GM06990 (cell line): Measurements from ENCODE around the gene DENND2A.

Source experiments
- DNase-seq: peaks from one replicate; pipeline ENCODE4 v3.0.0-alpha.2; 2011; ENCODE audit not compliant: insufficient read length; ENCODE audit errors: extremely low read depth
- H3K27me3 ChIP-seq: replicated peaks from 2 replicates; pipeline ENCODE4 v1.6.0; 2011; ENCODE audit warnings: low read length; ENCODE audit not compliant: control insufficient read depth, insufficient read depth
- H3K36me3 ChIP-seq: 2 replicates; pipeline ENCODE4 v1.5.1; 2011; ENCODE audit warnings: low read length; ENCODE audit not compliant: control insufficient read depth, insufficient read depth
- H3K4me3 ChIP-seq: replicated peaks from 2 replicates; pipeline ENCODE4 v1.5.1; 2011; ENCODE audit warnings: low read depth, mild to moderate bottlenecking, control low read depth, low read length
- CTCF ChIP-seq: IDR thresholded peaks from 2 replicates; pipeline ENCODE4 v1.5.1; 2011; ENCODE audit warnings: low read length, control low read depth, mild to moderate bottlenecking, inconsistent platforms; ENCODE audit not compliant: insufficient read depth, poor library complexity, severe bottlenecking

Gene DENND2A

GRCh38 chr7:140610204-140611165 is 30.1 kb downstream of the DENND2A start:
- no peak for DNase-seq

GRCh38 chr7:140609646-140610045 is 31.0 kb downstream of the DENND2A start:
- no peaks in the 10 kb centered on the region for H3K27me3 ChIP-seq
- H3K36me3 ChIP-seq: no peaks in the 10 kb centered on the region
- DNase-seq: no peak

More at GRCh38 chr7:140610204-140611165, 30.1 kb downstream of the DENND2A start:
- H3K4me3 ChIP-seq: no peak overlapping the region
- no peaks in the 10 kb centered on the region for H3K27me3 ChIP-seq
- TF ChIP-seq CTCF: no peak
- no peaks in the 10 kb centered on the region for H3K36me3 ChIP-seq

DNA sequence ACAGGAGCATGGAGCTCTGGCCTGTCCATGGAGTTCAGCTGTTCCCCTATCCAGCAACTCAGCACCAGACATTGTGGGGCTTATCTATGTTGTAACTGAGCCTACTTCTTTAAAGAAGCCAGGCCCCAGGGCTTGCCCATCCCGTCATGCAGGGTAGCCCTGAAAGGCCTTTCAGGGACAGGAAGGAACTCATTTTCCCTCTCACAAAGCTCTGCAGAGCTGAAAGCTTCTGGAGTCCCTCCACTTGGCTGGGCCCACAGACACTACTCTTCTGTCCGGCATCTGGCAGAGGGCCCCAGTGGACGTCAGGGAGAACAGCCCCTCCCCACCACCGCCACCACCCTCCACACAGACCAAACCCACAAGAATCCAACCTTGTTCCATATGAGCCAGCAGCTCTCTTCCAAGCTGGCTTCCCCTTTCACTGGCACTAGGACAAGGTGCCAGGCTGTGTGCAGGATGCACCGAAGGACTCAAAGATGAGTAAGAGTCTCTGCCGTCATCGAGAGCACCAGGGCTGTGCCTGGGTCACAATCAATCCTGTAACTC is 33.1 kb downstream of the DENND2A start:
- Histone ChIP-seq H3K27me3 (no peaks in the 10 kb centered on the region), H3K36me3 (no peaks in the 10 kb centered on the region), H3K4me3 (no peak overlapping the region)
- no peak for TF ChIP-seq CTCF
- no peak for DNase-seq

More at GRCh38 chr7:140609646-140610045, 31.0 kb downstream of the DENND2A start:
- no peak for TF ChIP-seq CTCF
- H3K4me3 ChIP-seq: no peak overlapping the region

DNA sequence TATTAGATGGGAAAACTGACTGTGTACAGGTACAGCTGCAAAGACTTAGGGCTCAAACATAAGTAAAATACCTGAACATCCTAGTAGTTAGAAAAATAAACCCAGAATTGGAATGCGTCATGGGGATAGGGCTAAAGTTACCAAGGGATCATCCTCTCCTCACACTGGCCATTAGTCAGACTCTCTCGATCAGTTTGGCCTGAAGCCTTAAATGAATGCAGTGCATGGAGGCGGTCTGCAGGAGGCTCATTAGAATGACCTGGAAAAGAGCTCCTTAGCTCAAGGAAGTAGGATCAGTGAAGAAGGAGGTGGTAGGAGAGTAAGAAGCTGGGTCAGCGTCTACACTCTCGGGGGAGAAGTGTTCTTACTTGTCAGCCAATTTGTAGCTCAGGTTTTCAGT is 35.3 kb downstream of the DENND2A start:
- Histone ChIP-seq H3K36me3 (no peaks in the 10 kb centered on the region), H3K27me3 (no peaks in the 10 kb centered on the region), H3K4me3 (no peak overlapping the region)
- no peak for DNase-seq
- TF ChIP-seq CTCF: no peak

- no peaks in the 10 kb centered on the region; the same call in 1 of the 2 replicates for H3K27me3 ChIP-seq
- TF ChIP-seq CTCF: no peak
- no peak for DNase-seq
- H3K36me3 ChIP-seq: no peaks in the 10 kb centered on the region
- no peak overlapping the region for H3K4me3 ChIP-seq
Observed at GRCh38 chr7:140604760-140605159, 35.9 kb downstream of the DENND2A start.
